HG03159 (cell line): ENCODE results near the gene LOXL3.

ENCODE experiments used
- ATAC-seq: cut with Tn5 transposase; IDR thresholded peaks from one replicate; pipeline ENCODE4 v1.9.1; 2021; ENCODE audit warnings: mild to moderate bottlenecking, moderate library complexity; ENCODE audit not compliant: unreplicated experiment

The LOXL3 gene

GRCh38 chr2:74511104-74511989 is 42.4 kb downstream of the LOXL3 start:
- no peak for ATAC-seq

- ATAC-seq, result no peak
Measured at GRCh38 chr2:74510272-74510671, 43.5 kb downstream of the LOXL3 start.

- ATAC-seq, result peak; percentile 5
Measured at GRCh38 chr2:74507926-74508520, 45.7 kb downstream of the LOXL3 start.

DNA sequence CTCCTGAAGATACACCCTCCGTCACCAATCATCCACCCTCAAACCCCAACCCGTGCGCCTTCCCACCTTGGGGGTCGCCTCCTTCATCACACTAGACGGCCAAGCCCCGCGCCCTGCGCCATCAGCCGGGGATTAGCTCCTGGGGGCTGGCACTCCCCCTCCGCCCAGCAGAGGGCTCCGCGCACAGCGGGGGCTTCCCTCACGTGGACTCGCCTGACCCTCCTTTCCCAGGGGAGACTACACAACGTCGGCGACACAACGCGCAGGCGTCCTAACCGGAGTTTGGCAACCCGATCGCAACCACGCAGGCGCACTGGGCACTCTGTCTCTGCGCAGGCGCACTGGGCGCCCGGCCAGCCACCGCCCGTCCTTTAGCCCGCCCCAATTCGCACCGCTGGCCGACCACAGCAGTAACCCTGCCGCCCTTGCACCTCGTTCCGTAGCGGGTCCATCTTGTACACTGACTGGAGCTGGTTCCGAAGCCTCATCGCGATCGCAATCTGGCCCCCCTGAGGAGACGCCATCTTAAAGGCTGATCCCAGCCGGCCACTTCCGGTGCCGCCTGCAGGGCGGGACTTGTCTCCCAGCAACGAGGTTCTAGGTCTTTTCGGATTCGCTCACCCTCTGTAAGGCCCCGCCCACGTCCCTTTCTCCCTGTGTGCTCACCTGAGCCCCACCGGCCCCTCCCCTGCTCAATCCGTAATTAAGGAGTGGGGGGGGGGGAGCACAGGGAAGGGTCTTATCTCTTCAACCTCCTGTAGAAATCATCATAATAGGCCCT is 46.4 kb downstream of the LOXL3 start, which contains the start of gene PCGF1:
PCGF1 (minus strand) TSS at position 551 of the 781 bp plus-strand sequence; CDS start at position 524, 27 bp downstream.
- peak; percentile 89 for ATAC-seq

- no peak for ATAC-seq
Measured at GRCh38 chr2:74505448-74506246, 48.1 kb downstream of the LOXL3 start.

- ATAC-seq, result no peak
Measured at GRCh38 chr2:74504591-74504990, 49.2 kb downstream of the LOXL3 start.

GRCh38 chr2:74503506-74504475 is 50.0 kb downstream of the LOXL3 start:
- no peak for ATAC-seq

DNA sequence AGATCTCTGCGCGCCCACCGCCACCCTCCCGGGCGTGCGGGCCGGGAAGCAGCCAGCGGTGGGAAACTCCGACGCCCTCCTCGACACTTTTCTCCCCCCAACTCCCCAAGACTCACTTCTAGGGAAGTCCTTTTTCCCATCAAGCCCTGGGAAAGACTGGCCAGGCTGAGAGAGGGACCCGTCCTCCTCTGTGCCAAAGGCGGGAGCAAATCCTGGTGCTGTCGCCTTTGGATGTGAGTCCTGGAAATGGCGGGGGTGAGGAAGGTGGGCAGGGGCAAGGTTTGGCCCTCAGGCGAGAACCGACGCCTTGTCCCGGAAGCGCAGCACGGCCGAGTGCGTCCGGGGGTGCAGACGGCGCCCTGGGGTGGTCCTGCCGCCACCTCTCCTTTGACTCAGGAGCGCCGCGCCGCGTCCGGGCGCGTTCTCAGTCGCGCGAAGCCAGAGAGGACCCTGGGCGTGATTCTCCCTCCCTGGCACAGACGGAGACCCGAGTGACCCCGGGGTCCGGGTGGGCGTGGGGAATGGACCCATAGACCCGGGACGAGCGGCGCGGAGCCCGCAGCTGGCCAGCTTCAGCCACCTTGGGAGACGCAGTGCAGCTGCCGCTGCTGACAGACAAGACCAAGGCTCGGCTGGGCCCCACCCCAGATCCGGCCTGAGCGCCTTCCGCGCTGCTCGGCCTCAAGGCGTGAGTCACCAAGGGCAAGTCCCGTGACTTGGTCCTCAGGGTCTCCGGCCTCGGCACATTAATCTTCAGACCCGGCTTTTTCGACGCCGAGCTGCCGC is 50.8 kb downstream of the LOXL3 start:
- peak; percentile 34 for ATAC-seq

GRCh38 chr2:74502147-74502719 is 51.5 kb downstream of the LOXL3 start:
- no peak for ATAC-seq

DNA sequence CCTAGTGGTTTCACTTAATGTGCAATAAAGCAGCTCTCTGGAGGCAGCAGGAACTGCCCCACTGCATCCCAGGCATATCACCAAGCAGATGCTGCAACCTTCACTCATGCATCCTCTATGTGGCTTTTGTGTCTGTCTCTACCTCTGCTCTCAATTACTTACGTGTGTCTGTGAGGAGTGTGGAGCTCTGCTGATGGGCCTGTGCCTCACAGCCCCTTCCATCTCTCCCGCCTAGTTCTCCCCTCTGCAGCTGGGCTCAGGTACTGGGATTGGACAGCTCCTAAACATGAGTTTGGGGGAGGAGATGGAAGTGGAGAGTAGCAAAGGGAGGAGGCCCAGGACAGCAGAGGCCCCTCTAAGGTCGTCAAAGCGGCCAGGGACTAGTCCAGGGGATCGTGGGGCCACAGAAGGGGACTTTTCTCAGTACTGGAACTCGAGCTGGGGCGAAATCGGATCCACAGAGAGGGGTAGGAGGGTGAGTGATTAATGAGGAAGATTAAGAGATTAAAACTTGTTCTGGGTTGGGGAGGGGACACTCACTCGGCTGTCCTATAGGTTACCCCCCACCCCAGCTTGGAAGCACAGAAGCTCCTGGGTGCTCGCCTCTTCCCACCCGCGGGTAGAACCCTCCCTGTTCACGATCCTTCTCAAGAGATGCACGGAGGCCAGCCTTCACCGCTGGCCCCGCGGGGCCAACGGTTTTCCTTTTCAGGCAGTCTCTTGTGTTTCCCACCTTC is 52.2 kb downstream of the LOXL3 start:
- no peak for ATAC-seq

GRCh38 chr2:74500578-74500946 is 53.2 kb downstream of the LOXL3 start:
- ATAC-seq, result no peak

GRCh38 chr2:74499940-74500577 is 53.7 kb downstream of the LOXL3 start:
- no peak for ATAC-seq

- ATAC-seq, result no peak
Measured at GRCh38 chr2:74499267-74499939, 54.3 kb downstream of the LOXL3 start, which contains the start of gene LBX2. LBX2 (minus strand) TSS chr2:74499603; CDS start chr2:74499537, 66 bp downstream.

DNA sequence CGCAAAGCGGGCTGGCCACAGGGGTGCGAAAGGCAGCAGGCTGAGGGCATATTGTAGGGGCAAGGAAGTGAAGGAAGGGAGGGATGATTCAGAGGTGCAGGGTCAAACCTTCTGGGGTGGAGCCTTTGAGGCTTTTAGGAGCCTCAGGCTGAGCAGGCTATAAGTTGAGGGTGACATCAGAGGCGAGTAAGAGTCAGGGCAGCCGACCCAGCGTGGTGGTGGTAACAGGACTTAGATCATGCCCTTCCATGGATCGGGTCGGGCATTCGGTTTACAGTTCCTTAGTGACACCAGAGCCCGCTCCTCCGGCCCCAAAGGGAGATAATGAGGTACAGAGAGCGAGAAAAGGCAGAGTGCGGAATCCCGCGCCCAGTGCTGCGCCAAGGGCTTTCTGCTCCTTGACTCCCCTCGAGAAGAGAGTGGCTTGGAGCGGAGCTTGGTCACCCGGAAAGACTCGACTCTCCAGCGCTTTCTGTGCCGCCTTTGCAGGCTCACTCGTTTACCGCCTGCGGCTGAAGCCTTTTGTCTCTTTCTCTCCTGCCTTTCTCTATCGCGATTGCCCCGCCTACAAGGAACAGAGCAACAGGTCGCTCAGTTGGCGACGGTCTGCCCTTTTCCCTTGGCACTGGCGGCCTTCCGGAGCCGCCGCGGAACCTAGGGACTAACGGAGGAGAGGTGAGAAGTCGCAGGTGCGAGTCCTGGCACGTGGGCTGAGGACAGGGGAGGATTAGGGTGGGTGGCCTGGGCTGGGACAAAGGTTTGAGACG is 55.1 kb downstream of the LOXL3 start:
- no peak for ATAC-seq

DNA sequence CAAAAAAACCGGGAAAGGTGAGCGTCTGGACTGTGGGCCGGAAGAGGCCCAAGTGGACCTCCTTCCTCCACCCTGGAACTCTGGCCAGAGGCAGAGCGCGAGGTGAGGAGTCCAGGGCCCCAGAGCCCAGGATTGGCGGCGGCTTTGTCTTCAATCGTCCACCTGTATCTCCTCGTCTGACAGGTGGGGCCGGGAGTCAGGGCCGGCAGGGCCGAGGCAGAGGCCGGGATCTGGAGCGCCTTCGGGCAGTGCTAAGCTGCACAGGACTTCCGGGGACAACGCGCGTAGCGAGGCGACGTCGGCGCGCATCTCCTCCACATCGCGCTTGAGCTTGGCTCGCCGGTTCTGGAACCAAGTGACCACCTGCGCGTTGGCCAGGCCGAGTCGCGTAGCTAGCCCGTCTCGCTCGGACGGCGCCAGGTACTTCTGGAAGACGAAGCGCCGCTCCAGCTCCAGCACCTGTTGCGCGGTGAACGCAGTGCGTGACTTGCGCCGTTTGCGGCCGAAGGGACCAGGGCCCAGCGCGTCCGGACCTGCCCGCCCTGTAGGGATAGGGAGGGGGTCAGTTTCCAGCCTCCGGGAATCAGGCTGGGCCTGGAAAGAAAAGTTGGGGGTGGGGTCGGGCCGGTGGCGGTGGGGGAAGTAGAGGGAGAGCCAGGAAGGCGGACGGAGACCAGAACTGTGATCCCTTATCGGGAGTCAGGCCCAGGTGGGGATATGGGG is 55.8 kb downstream of the LOXL3 start:
- no peak for ATAC-seq
